Endothelial cell of umbilical vein (primary cell): ENCODE results near the gene SLC20A1. TPM values are rescaled to one million over a fixed set of nuclear protein-coding genes. Genes with fewer than 3 reads are reported as not detected.

Experiments
- BruUV-seq: library from RNA; stranded (reverse); fragments of 400-500 nt; replicated peaks from 2 replicates; lab custom pipeline; 2021; lab: Mats Ljungman, UMichigan
- CTCF ChIA-PET: fragments of 300-600, 350-600 bp; sonication (Branson Sonifier 250); formaldehyde crosslinking; loops from one replicate; lab custom pipeline; 2021; ENCODE audit warnings: antibody characterized with exemption, inconsistent platforms; lab: Charles Lee
- POLR2A ChIA-PET: fragments of 300-600, 350-600 bp; sonication (Branson Sonifier 250); formaldehyde crosslinking; loops from one replicate; lab custom pipeline; 2021; ENCODE audit warnings: antibody characterized with exemption, inconsistent platforms; lab: Charles Lee
- DNase-seq: peaks from one replicate; pipeline ENCODE4 v3.0.0-alpha.2; 2011; ENCODE audit warnings: low read depth, low spot score
- FAIRE-seq: peaks from 2 replicates; lab custom pipeline; 2011; peaks lifted over from hg19 to GRCh38; lab: Jason Lieb, UNC
- H2AFZ ChIP-seq: 2 replicates; pipeline ENCODE4 v1.6.0; 2012; ENCODE audit warnings: low read depth, low read length, control low read depth, inconsistent platforms
- H3K27ac ChIP-seq: 2 replicates; pipeline ENCODE4 v1.5.1; 2011; ENCODE audit warnings: low read depth, mild to moderate bottlenecking, control low read depth, low read length, moderate library complexity; ENCODE audit not compliant: insufficient read depth
- H3K27me3 ChIP-seq, 2 experiments: 2 replicates each; pipeline versions ENCODE4 v1.6.0 to v1.6.1; 2011; ENCODE audit warnings: low read length in 2 of 2, mixed read lengths in 1 of 2; ENCODE audit not compliant: control insufficient read depth in 2 of 2, insufficient read depth in 2 of 2
- H3K36me3 ChIP-seq, 2 experiments: 2 replicates in 1 of 2; 3 replicates in 1 of 2; pipeline ENCODE4 v1.5.1; 2011; ENCODE audit warnings: low read length in 2 of 2, mild to moderate bottlenecking in 1 of 2, moderate library complexity in 1 of 2; ENCODE audit not compliant: control insufficient read depth in 2 of 2, insufficient read depth in 2 of 2; ENCODE audit errors: extremely low read depth in 1 of 2
- H3K4me1 ChIP-seq: 3 replicates; pipeline ENCODE4 v1.5.1; 2011; ENCODE audit warnings: mild to moderate bottlenecking, low read length; ENCODE audit not compliant: control insufficient read depth, insufficient read depth; ENCODE audit errors: extremely low read depth
- H3K4me2 ChIP-seq: 2 replicates; pipeline ENCODE4 v1.6.1; 2011; ENCODE audit warnings: low read length, control low read depth, mixed read lengths; ENCODE audit not compliant: insufficient read depth
- H3K4me3 ChIP-seq, 3 experiments: fragments of 200-600 bp in 1 of 3; sonication (generic), shearing (Covaris generic) in 1 of 3; replicated peaks in 1 of 3; 2 replicates each; pipeline ENCODE4 v1.5.1; 2011 to 2016; ENCODE audit warnings: control low read depth in 3 of 3, low read length in 3 of 3, mild to moderate bottlenecking in 2 of 3, inconsistent platforms in 1 of 3, low read depth in 1 of 3, moderate library complexity in 1 of 3; ENCODE audit not compliant: insufficient read depth in 1 of 3
- H3K79me2 ChIP-seq: 2 replicates; pipeline ENCODE4 v1.6.0; 2012; ENCODE audit warnings: low read length, inconsistent platforms; ENCODE audit not compliant: control insufficient read depth, insufficient read depth
- H3K9ac ChIP-seq: replicated peaks from 2 replicates; pipeline ENCODE3; 2011; ENCODE audit warnings: low read length, control low read depth; ENCODE audit not compliant: insufficient read depth; ENCODE audit errors: extremely low read depth
- H3K9me1 ChIP-seq: replicated peaks from 3 replicates; pipeline ENCODE4 v1.6.0; 2011; ENCODE audit warnings: mild to moderate bottlenecking, low read length; ENCODE audit not compliant: control insufficient read depth, insufficient read depth; ENCODE audit errors: extremely low read depth
- H3K9me3 ChIP-seq: replicated peaks from 2 replicates; pipeline ENCODE4 v1.5.1; 2012; ENCODE audit warnings: low read length, inconsistent platforms; ENCODE audit not compliant: control insufficient read depth, insufficient read depth
- H4K20me1 ChIP-seq: replicated peaks from 2 replicates; pipeline ENCODE3; 2011; ENCODE audit warnings: mild to moderate bottlenecking, low read length; ENCODE audit not compliant: control insufficient read depth, insufficient read depth; ENCODE audit errors: extremely low read depth
- FOS ChIP-seq: IDR thresholded peaks from 2 replicates; pipeline ENCODE4 v1.6.1; 2011; ENCODE audit warnings: mild to moderate bottlenecking, low read length, moderate library complexity, borderline replicate concordance; ENCODE audit not compliant: insufficient read depth
- GATA2 ChIP-seq: IDR thresholded peaks from 2 replicates; pipeline ENCODE4 v1.7.0; 2011; ENCODE audit warnings: low read depth, mild to moderate bottlenecking, moderate library complexity, mixed read lengths, low read length; ENCODE audit not compliant: insufficient read length, insufficient read depth
- JUN ChIP-seq: IDR thresholded peaks from 2 replicates; pipeline ENCODE4 v1.6.1; 2011; ENCODE audit warnings: borderline replicate concordance, low read depth; ENCODE audit not compliant: insufficient read length, insufficient read depth
- MAX ChIP-seq: IDR thresholded peaks from 2 replicates; pipeline ENCODE4 v1.6.1; 2011; ENCODE audit not compliant: insufficient read depth, insufficient read length
- MYC ChIP-seq: IDR thresholded peaks from one replicate; pipeline ENCODE4 v1.6.1; 2011; ENCODE audit warnings: mild to moderate bottlenecking, low read depth, low read length
- POLR2A ChIP-seq: IDR thresholded peaks from 2 replicates; pipeline ENCODE4 v1.6.1; 2012; ENCODE audit warnings: low read depth, mild to moderate bottlenecking, control low read depth, low read length
- POLR2AphosphoS5 ChIP-seq: IDR thresholded peaks from 2 replicates; pipeline ENCODE4 v1.6.1; 2012; ENCODE audit warnings: low read depth, mild to moderate bottlenecking, control low read depth, low read length, moderate library complexity; ENCODE audit not compliant: insufficient read depth
- dilution Hi-C: fragments of 300-500 bp; cut with MboI; formaldehyde crosslinking; loops from one replicate; pipeline ENCODE4 v1.15.0; 2019; ENCODE audit warnings: low sequenced_read_pairs; ENCODE audit not compliant: extremely low pct_ligation_motif_present
- intact Hi-C: fragments of 100-400 bp; cut with micrococcal nuclease; formaldehyde crosslinking; loops from one replicate; pipeline ENCODE4 v1.10.0; 2022
- polyA plus RNA-seq, 4 experiments: library from polyadenylated mRNA; depleted of rRNA in 3 of 4; stranded (reverse) in 3 of 4; unstranded in 1 of 4; fragments of >200 nt; gene quantifications; 2 replicates each; pipeline versions ENCODE4 v1.2.1 to v1.2.3, GENCODE V29; 2011 to 2012; ENCODE audit warnings: missing spikeins in 1 of 4
- total RNA-seq: library from RNA; stranded (reverse); gene quantifications from 2 replicates; pipeline ENCODE4 v1.2.3, GENCODE V29; 2021
- TF ChIP-seq, protein P1 (sequence below), 2 donors: IDR thresholded peaks; 1 replicate in 1 of 2; 2 replicates in 1 of 2; pipeline ENCODE4 v1.5.1; 2011; ENCODE audit warnings: low read length in 2 of 2, mild to moderate bottlenecking in 2 of 2, moderate library complexity in 2 of 2, control low read depth in 1 of 2, inconsistent platforms in 1 of 2, low read depth in 1 of 2; ENCODE audit not compliant: insufficient read depth in 1 of 2; ENCODE audit errors: extremely low read depth in 1 of 2

SLC20A1 gene
- total and polyA plus RNA-seq, 2 donors (not counting 3 experiments of a cell fraction or from before 2014, with no cell fraction given): 52.7 to 149 TPM

- H3K4me2 ChIP-seq: no peak overlapping the region
- H3K9me3 ChIP-seq: no peaks in the 10 kb centered on the region
- no TSS peak for BruUV-seq
- peaks cover 16 to 29% of the 10 kb centered on the region in 2 experiments for H3K36me3 ChIP-seq
- FAIRE-seq (no peak), DNase-seq (no peak)
- H3K27ac ChIP-seq: no peak overlapping the region
- H3K9me1 ChIP-seq: no peaks in the 10 kb centered on the region
- H3K27me3 ChIP-seq: no peaks in the 10 kb centered on the region
- ChIA-PET CTCF (interaction anchor here (0.9 to 3.8 kb wide), 6 partner anchors 15 to 63 kb away, joined by 3 to 17 read pairs (median 4); no protein-coding TSS in a partner anchor), POLR2A (no interaction called here)
- H4K20me1 ChIP-seq: no peaks in the 10 kb centered on the region
- TF ChIP-seq GATA2: no peak
- TF ChIP-seq MAX: no peak
- no peak for TF ChIP-seq POLR2A
- no peak for TF ChIP-seq POLR2AphosphoS5
- TF ChIP-seq JUN: no peak
- no peak for TF ChIP-seq MYC
- TF ChIP-seq, protein P1, sequence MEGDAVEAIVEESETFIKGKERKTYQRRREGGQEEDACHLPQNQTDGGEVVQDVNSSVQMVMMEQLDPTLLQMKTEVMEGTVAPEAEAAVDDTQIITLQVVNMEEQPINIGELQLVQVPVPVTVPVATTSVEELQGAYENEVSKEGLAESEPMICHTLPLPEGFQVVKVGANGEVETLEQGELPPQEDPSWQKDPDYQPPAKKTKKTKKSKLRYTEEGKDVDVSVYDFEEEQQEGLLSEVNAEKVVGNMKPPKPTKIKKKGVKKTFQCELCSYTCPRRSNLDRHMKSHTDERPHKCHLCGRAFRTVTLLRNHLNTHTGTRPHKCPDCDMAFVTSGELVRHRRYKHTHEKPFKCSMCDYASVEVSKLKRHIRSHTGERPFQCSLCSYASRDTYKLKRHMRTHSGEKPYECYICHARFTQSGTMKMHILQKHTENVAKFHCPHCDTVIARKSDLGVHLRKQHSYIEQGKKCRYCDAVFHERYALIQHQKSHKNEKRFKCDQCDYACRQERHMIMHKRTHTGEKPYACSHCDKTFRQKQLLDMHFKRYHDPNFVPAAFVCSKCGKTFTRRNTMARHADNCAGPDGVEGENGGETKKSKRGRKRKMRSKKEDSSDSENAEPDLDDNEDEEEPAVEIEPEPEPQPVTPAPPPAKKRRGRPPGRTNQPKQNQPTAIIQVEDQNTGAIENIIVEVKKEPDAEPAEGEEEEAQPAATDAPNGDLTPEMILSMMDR (IDR thresholded peaks at IDR 0.05; ENCODE audit: extremely low read depth in 1 of 2, insufficient read depth in 1 of 2, low read depth in 1 of 2, low read length in 2 of 2): no peak
- TF ChIP-seq FOS: no peak
- peaks cover 13% of the 10 kb centered on the region for H3K4me1 ChIP-seq
- no peak overlapping the region for H3K4me3 ChIP-seq
- intact Hi-C loops (loop anchor here (5.0 kb wide), 1 partner anchor 37 kb away; no protein-coding TSS in a partner anchor), dilution Hi-C loops (no loop called here)
- H2AFZ ChIP-seq: no peak overlapping the region
- no peak overlapping the region for H3K9ac ChIP-seq
- H3K79me2 ChIP-seq: peaks cover 12% of the 10 kb centered on the region
Measured at GRCh38 chr2:112664689-112665088, 18.9 kb downstream of the SLC20A1 start.
